KG1 (cell line): ENCODE data around the gene EYS.
"Not testable (repeated sequence)": the region's sequence is repeated elsewhere in the genome, so short reads cannot be mapped to it uniquely, and the experiment has no call there.

Experiments
- DNase-seq: peaks from one replicate; lab custom pipeline; 2025; lab: John Stamatoyannopoulos, UW

EYS gene

DNA sequence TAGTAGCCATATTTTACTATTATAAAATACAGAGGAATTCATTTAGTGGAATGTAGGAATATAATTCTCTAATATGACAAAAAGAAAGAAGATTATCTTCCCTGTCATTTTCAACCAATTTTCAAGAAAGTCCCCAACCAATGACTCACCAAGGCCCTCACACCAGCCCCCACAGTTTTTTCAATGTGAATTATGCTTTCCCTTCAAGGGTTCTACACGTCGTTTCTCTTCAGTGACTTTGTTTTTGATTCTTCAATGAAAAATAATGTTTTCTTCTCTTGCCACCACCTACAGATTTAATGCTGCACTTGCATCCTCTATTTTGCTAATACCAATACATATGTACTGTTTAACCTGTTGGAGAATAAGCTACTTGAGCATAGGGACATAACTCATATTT lies 1230.1 kb downstream of the EYS start:
- no peak for DNase-seq

DNA sequence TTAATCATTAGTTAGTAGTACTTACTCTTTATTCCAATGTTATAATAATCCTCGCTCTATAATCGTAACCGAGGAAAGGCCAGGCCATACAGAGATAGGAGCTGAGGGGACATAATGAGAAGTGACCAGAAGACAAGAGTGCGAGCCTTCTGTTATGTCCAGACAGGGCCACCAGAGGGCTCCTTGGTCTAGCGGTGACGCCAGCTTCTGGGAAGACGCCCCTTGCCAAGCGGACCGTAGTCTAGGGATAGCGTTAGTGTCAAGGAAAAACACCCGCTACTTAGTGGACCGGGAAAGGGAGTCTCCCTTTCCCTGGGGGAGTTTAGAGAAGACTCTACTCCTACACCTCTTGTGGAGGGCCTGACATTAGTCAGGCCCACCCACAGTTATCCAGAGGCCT lies 1237.6 kb downstream of the EYS start:
- not testable (repeated sequence) for DNase-seq

DNA sequence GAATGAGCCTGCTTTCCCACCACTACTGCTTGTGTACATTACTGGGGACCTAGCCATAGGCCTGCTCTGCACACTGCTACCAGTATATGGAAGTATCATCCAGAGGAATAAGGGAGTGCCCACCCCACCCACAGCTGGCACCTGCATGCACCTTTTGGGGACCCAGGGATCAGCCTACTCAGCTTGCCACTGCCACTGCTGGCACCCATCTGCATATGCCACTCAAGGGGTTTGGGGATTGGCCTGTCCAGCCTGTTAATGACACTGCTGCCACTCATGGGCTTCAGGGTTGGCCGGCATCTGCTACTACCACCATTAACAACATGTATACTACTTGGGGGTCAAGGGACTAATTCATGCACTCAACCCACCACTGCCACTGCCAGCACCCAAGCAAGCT lies 1239.4 kb downstream of the EYS start:
- no peak for DNase-seq

DNA sequence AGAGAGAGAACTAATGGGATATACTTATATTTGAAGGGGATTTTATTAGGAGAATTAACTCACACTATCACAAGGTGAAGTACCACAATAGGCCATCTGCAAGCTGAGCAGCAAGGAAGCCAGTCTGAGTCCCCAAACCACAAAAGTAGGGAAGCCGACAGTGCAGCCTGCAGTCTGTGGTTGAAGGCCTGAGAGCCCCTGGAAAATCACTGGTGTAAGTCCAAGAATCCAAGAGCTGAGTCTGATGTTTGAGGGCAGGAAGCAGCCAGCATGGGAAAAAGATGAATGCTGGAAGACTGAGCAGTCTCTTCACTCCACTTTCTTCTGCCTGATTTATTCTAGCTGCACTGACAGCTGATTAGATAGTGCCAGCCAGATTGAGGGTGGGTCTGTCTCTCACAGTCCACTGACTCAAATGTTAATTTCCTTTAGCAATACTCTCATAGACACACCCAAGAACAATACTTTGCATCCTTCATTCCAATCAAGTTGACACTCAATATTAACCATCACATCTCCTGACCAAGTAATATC lies 1247.5 kb downstream of the EYS start:
- DNase-seq: no peak

DNA sequence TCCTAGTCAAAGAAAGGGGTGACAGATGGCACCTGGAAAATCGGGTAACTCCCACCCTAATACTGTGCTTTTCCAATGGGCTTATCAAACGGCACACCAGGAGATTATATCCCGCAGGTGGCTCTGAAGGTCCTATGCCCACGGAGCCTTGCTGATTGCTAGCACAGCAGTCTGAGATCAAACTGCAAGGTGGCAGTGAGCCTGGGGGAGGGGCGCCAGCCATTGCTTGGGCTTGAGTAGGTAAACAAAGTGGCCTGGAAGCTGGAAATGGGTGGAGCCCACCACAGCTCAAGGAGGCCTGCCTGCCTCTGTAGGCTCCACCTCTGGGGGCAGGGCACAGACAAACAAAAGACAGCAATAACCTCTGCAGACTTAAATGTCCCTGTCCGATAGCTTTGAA lies 1258.9 kb downstream of the EYS start:
- not testable (repeated sequence) for DNase-seq

DNA sequence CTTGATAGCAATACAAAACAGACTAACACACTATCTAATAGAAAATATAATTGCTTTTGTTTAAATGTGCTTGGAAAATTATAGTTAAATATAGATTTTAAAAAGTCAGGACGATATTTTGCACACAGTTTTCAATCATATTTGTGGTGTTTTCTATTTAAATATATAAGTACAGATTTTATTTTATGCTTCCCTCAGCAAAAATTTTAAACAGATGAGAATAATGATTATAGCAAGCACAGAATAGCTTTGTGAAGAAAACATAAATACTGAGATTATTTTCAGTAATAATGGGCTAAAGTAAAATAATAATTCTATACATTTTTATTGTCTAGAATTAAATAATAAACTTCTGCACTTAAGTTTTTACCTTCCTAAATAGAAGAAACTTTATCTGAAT lies 1262.0 kb downstream of the EYS start:
- no peak for DNase-seq

DNA sequence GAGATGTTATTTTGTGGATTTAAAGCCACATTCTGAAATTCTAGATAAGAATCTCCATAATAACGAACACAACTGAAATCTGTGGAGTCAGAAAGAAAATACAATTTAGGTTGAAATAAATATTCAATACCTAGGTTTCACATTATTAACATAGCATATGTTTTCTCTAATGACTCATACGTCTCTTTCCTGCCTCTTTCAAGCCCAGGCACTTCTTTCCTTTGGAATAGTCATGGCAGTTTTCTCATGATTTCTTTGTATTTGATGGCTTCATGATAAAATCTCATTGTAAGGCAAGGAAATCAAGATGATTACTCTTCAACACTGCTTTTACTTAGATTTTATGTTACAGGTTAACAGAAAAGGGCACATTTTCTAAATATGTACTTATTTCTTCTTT lies 1267.8 kb downstream of the EYS start:
- no peak for DNase-seq

DNA sequence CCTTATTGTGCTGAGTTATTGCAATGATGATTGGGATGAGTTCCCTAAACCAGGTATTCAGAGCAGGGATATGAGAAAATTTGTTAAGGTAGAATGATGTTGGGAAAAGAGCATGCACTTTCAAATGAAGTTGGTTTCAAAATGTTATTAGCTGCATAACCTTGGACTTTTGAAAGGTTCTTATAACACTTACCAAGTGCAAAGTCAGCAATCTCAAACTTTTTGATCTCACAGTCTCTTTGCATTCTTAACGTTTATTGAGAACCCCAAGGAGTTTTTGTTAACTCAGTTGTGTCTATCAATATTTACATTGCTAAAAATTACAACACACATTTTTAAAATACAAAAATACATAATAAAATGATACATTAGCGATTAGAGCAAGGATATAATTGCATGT lies 1269.0 kb downstream of the EYS start:
- DNase-seq: no peak

DNA sequence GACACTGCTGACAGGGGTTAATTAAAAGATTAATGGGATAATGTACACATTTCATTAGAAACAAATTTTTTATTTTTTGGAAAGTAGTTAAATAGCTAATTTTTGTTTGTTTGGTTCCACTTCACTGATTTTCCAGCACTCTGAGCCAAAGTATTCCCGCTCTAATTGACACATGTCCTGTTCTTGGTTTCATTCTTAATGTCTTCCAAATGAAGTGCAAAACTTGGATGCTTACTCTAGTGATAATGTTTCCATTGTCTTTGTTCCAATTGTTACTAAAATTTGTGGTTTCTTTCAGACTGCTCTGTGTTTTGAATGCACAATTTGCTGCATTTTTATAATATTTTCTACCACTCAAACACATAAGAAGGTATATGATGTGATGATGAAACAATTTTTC lies 1277.1 kb downstream of the EYS start:
- no peak for DNase-seq

DNA sequence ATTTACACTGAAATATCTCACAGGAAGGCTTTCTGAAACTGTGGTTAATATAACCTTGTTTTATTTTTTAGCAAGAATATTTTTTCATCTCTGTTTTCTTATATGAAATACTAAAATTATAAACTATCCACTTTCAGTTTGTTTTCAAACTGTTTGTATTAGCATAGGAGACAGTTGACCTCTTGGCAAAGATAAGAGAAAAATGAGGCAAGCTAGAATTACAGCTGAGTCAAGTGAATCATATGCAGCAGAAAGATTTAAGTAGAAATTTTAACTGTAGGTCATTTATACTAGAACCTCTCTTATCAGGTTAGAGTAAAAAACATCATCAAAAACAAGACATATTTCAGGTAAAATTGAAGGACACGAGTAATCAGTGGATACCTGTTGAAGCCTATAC lies 1278.8 kb downstream of the EYS start:
- DNase-seq: no peak

DNA sequence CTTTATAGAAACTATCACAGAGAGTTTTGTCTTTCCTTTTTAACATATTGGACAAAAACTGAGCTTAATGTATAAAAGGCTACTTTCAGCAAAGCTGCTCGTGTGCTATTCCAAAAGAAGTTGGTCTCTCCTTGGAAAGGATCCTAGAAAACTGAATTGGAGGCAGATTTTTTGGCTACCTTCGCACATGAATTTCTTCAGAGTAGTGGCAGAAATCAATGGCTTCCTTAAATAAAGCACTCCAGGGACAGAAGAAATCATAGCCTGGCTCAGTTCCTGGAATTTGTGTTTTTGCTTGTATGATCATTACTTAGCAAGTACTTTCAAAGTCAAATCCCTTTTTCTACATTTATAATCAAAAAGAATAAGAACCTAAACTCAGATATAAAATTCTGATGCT lies 1291.1 kb downstream of the EYS start:
- no peak for DNase-seq

DNA sequence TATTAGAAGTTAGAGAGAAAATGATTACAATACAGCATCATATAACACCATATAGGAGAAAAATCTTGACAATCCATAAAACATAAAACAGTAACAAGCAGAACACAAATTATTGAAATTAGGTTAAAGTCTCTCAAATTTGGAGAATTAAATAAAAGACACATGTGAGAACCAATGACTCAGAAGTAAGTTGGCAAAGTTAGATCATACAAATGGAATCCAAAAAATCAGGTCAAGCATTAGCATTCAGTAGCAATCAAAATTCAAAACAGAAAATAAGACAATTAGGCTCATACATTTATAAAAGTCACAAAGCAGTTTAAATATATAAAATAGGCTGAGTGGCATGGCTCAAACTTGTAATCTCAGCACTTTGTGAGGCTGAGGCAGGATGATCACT lies 1295.8 kb downstream of the EYS start:
- DNase-seq: no peak

DNA sequence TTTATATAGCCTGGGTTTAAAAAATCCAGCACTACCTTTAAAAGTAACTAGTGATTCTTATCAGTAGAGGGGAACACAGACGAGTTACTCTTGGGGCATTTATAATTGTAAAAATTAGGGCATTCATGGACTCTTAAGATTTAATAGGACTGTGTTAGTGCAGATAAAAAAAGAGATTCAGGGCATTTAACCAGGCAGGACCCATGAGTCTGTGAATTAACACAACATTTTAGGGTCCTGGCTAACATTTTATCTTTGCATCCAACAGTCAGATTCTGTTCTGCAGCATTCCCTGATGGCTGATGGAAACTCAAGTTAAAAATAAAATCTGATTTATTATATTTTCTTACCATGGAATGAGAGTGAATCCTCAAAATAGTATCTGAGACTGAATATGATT lies 1297.1 kb downstream of the EYS start:
- no peak for DNase-seq

DNA sequence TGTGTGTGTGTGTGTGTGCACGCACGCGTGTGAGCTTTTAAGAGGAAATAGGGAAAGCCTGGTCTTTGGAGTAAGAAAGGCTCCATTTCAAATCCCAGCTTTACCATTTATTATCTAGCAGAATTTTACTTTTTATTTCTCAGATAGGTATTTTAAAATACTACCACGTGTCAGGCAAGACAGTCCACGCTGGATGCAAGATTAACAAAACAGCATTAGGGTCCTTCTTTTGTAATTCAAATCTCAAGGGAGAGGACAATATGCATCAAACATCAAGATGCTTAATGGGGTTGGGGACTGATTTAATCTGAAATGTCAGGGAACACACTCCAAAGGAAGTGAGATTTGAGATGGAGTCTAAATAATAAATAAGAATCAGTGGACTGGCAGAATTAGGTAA lies 1302.6 kb downstream of the EYS start:
- no peak for DNase-seq

DNA sequence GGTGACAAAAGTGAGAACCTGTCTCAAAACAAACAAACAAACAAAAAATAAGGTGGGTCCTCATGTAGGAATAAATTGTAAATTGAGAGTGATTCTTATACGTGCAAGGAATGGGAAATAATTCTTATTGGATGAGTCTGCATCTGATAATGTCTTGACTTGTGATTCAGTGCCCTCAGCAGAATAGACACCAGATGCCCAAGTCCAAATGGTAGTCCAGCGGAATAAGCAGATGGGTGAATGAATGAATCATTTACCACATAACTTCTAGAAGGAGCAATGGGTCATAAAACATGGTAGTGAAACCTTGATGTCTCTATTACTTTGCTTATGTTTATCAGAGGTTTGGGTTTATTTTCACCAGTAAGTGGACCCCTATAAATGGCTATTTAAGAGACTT lies 1323.7 kb downstream of the EYS start:
- no peak for DNase-seq

DNA sequence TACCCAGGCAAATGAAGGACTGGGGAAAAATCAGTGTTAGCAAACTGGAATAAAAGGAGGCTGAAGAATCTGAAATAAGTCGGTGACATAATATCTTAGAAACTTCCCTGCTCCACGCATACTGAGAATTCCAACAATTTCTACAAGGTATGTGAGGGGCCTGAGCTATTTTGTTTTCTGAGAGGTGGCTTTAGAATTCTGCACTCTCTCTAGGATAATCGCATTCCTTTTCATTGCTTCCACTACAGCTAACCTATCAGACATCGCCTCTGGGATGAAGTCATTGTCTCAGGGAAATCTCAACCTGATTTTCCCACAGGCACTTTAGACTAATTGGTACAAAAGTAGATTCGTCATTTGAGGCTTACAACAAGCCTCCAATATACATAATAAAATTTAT lies 1330.6 kb downstream of the EYS start:
- no peak for DNase-seq

DNA sequence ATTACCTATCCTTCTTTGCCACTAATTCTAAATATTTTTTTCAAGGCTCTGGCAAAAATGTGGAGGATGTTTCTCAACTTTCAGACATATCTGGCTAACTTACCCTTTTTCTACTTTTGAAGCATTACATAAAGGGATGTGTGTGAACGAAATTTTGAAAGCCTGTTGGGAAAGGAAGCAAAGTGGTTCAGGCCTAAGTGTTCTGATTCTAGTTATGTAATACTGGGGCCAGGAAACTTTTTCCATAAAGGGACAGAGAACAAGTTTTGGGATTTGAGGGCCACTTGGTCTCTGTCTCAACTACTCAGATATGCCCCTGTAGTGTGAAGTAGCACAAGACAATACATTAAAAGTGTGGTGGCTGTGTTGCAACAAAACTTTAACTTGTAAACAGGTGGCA lies 1349.6 kb downstream of the EYS start:
- no peak for DNase-seq

DNA sequence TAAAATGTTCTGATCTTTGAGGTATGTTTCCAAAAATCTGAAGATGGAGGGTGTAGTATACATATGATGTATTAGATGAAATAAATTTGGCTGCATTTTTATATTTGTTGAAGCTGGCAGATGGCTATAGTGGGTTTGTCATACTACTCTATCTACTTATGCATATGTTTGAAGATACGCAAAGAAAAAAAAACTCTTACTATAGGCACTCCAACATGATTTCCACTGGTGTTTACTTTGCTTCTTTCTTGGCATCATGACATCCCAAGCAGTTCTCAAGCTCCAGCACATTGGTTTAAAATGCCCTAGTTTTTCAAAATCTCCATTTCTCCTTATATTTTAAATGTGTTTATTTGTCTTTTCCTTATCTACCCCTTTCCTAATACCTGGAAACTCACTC lies 1359.6 kb downstream of the EYS start:
- DNase-seq: no peak

DNA sequence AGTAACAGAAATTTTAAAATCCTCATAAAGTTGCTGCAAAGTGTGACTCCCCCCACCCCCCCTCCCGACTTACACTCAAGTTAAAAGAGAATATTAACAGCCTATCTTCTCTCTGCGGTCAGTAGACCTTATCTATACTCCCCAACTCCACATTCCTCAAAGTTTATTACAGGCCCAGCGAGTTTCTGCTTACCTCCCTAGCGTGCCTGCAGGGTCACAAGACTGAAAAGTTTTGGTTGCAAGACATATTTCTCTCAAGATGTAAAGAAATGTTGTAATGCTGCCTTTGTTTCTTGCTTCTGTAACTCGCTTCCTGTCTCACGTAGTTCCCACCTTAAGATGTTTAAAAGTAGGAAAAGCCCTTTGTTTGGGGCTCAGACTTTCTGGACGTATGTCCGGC lies 1371.8 kb downstream of the EYS start:
- DNase-seq: no peak

DNA sequence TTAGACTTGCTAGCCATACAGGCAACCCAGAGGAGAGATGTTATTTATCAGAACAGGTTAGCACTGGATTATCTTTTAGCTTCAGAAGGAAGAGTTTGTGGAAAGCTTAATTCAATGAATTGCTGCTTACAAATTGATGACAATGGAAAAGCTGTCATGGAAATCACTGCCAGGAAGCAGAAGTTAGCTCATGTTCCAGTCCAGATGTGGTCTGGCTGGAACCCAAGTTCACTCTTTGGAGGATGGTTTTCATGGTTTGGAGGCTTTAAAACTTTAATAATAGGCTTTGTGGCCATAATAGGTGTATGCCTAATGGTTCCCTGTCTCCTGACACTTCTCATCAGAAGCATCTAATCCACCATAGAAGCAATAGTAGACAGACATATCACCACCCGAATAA lies 1372.4 kb downstream of the EYS start:
- DNase-seq: no peak

DNA sequence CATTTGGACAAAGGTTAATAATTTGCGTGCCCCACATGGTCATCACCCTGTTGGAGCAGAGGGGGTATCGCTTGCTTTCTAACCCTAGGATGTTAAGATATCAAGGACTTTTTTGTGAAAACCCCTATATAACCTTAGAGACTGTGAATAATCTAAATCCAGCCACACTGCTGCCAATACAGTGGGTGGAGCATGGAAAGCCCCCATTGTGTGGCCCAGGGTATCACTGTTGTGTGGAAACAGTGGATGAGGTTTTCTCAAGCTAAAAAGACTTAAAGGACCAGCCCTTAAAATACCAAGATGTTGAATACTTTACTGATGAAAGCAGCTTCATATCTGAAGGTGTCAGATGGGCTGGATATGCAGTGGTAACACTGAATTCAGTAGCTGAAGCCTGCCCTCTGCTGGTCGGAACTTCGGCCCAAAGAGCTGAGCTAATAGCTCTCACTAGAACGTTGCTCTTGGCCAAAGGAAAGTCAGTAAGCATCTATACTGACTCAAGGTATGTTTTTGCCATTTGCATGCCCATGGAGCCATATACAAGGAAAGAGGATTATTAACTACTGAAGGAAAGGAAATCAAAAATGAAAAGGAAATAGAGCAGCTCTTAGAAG lies 1376.2 kb downstream of the EYS start:
- DNase-seq: peak; percentile 36

DNA sequence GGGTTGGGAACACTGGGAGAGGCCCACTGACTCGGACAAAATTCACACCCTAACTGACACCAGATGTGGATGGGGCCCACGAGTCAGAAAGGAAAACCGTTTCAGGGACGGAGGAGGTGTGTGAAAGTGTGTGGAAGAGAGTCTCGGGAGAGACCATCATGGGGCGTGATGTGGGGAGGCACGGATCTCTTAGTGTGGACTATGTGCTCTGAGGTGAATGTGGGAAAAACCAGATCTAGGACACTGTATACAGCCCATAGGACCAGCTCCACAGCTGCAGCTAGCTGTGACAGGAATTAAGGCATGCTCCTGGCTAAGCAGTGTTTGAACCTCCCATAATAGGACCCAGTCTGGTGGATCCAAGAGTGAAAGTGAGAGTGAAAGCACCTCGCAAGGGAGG lies 1380.1 kb downstream of the EYS start:
- no peak for DNase-seq

DNA sequence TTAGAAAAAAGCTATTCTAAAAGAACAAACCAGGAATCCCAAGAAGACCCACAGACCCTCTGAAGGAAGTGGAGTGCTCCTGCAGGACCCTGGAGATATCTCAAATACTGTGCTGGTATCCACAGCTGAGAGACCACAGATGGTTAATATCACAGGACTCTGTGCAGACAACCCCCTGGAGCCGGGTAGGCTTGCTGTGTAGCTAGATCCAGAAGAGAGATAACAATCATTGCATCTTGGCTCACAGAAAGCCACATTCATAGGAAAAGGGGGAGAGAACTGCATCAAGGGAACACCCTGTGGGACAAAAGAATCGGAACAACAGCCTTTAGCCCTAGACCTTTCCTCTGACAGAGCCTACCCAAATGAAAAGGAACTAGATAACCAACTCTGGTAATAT lies 1381.9 kb downstream of the EYS start:
- DNase-seq: no peak

DNA sequence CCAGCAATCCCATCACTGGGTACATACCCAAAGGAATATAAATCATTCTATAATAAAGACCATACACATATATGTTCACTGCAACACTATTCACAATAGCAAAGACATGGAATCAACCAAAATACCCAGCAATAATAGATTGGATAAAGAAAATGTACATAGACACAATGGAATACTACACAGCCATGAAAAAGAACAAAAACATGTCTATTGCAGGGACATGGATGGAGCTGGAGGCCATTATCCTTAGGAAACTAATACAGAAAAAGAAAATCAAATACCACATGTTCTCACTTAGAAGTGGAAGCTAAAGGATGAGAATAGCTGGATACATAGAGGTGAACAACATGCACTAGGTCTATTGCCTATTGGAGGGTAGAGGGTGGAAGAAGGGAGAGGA lies 1396.8 kb downstream of the EYS start:
- no peak for DNase-seq
